GM19438 (cell line): ENCODE data around the gene YJU2.

Experiments
- ATAC-seq: cut with Tn5 transposase; IDR thresholded peaks from one replicate; pipeline ENCODE4 v1.9.1; 2021; ENCODE audit warnings: low read depth; ENCODE audit not compliant: unreplicated experiment

YJU2 gene

DNA sequence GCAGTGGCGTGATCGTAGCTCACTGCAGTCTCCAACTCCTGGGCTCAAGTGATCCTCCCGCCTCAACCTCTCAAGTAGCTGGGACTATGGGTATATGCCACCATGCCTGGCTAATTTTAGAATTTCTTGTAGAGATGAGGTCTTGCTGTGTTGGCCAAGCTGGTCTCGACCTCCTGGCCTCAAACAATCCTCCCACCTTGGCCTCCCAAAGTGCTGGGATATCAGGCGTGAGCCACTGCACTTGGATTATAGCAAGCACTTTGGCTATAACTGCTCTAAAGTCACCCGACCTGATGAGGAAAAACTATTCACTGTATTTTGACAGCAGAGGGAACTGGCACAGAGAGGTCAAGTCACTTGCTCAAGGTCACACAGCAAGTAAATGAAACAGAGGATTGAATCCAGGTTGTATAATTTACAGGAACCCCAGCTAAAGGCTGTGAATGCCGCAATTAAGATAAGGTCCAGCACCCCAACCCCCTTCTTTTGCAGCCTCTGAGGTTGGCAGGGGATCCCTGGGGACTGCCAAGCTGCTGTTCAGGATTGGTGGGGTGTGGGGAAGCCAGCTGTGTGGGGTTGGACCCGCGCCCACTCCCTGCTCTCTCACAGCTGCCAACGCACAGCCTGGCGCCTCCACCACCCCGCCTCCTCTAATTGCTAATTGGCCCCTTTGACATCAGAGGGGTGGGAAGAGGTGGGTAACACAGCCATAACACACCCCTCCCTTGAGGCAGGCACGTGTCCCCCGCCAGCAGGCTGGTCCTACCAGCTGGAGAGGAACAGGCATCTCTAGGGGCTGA lies 49.3 kb downstream of the YJU2 start:
- no peak for ATAC-seq

DNA sequence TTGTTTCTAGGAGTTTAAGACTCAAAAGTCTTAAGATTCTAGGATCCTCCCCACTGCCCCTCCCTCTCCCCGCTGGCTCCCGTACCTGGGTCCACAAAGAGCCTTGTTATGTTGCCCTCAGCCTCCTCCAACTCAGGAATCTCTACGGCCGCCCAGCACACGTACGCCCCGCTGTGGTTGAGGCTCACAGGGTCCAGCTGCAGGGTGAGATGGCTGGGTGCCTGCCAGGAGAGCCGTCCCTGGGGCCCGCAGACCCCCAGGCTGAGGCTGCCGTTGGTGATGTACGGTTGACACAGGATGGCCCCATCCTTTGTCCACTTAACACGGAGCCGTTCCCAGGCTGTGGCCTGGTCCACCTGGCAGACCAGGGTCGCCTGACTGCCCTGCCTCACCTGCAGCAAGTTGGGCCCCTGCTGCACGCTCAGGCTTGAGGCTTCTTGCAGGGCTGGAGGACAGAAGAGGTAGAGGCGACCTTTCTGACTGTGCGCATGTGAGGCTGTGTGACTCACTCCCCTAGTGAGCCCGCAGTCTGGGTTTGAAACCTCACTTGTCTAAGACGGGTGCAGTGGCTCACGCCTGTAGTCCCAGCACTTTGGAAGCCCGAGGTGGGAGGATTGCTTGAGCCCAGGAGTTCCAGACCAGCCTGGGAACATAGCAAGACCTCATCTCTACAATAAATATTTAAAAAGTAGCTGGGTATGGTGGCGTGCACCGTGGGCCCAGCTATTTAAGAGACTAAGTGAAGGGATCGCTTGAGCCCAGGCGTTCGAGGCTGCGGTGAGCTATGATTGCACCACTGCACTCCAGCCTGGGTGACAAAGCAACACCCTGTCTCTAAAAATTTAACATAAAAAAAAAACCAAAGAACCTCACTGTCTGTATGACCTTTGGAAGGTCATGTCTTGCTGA lies 51.3 kb downstream of the YJU2 start:
- no peak for ATAC-seq

DNA sequence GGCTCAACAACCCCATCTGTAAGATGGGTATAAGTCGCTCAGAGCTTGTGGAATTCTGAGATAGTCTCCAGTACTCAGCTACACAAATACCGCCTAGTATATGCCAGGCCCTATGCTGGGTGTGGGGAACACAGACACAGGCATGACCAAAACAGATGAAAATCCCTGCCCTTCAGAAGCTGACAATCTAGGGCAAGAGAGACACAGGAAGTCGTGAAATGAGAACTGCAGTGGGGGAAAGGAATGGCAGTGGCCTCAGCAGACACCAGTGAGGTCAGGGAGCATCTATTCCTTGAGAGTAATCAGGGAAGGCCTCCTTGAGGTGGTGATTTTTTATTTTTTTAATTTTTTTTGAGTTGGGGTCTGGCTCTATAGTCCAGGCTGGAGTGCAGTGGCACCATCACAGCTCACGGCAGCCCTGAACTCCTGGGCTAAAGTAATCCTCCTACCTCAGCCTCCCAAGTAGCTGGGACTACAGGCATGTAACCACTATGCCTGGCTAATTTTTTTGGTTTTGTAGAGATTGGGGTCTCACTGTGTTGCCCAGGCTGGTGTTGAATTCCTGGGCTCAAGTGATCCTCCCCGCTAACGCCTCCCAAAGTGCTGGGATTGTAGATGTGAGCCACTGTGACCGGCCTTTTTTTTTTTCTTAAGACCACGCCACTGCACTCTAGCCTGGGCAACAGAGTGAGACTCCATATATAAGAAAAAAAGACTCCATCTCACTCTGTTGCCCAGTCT lies 52.1 kb downstream of the YJU2 start:
- ATAC-seq, result no peak

DNA sequence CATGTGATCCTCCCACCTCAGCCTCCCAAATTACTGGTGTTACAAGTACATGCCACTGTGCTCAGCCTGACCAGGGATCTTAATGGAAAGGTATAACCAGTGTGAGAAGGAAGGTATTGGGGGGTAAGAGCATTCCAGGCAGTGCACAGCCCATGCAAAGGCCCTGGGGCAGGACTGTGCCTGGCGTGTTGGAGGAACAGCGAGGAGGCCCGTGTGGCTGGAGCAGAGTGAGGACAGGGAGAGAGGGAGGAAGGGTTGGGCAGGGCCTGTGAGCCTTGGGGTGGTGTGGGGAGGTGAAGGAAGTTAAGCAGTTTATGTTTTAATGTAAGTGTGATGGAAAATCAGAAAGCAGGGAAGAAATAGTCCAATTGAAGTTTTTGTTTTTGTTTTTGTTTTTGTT lies 53.7 kb downstream of the YJU2 start:
- no peak for ATAC-seq

DNA sequence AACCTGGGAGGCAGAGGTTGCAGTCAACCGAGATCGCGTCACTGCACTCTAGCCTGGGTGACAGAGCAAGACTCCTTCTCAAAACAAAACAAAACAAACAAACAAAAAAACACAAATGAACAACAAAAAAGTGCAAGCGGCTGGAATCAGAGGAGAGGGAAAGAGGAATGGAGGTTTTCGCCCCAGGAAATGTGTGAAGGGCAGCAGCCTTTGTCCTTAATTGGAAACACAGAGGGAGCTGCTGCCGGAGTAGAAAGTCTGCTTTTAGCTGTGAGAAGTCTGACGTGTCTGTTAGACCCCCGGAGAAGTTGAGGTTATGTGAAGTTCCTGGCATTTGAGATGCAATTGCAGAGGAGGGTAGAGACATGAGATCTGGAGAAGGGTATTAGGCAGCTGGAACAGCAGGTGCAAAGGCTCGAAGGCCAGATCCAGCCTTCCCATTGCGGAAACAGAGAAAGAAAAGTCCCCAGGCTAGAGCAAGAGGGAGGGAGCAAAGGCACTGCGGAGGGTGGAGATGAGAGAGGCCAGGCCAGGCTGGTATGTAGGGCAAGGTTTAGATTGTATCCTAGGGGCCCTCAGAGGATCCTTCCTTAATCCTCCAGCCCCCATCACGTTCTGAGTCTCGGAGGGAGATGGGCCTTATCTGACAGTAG lies 54.8 kb downstream of the YJU2 start:
- no peak for ATAC-seq

DNA sequence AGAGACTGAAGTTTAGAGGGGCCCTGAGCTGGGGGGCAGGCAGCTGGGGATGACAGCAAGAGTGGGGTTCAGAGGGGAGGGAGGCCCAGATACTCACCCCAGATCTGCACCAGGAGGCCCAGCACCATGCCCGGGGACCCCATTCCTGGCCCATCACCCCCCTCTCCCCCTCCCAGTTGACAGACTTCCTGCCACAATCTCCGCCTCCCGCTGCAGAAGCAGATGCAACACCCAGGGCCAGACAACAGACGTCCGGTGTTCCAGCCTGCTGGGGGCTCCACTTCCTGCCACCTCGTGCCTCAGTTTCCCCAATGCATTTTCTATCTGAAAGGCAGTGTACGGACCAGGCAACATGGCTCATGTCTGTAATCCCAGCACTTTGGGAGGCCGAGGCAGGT lies 55.4 kb downstream of the YJU2 start, which contains the start of gene TMIGD2:
TSS of gene TMIGD2 (minus strand) at position 147 of the 398 bp plus-strand sequence. CDS start at position 143, 4 bp downstream.
- no peak for ATAC-seq

DNA sequence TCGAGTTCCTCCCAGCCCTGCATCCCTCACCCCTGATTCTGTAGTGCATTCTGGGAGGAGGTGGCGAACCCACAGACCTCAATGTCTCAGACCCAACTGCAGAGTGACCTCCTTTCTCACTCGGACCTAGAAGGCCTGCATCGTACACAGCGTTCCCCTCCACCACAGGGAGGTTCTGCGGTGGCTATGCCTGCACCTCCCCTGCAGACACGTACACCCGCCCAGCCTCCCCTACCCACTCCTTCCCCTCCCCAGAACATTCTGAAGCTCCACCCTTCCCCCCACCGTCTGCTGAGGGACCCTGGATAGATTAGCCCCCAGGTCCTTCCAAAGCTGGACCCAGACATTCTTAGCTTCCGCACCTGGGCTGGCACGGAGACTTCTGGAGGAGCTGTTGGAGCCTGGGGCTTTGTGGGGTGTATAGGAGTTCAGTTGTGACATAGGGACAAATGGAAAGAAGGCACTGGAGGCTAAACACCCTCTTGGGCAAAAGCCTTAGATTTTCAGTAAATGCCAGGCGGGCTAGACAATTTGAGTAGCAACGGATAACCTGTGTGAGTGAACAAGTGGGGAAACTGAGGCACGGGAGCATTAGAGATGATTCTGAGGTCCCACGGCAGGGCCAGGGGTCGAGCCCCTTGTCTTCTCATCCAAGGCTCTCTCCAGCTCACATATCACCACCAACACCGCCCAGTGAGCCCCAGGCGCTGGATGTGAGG lies 57.1 kb downstream of the YJU2 start:
- ATAC-seq, result no peak

DNA sequence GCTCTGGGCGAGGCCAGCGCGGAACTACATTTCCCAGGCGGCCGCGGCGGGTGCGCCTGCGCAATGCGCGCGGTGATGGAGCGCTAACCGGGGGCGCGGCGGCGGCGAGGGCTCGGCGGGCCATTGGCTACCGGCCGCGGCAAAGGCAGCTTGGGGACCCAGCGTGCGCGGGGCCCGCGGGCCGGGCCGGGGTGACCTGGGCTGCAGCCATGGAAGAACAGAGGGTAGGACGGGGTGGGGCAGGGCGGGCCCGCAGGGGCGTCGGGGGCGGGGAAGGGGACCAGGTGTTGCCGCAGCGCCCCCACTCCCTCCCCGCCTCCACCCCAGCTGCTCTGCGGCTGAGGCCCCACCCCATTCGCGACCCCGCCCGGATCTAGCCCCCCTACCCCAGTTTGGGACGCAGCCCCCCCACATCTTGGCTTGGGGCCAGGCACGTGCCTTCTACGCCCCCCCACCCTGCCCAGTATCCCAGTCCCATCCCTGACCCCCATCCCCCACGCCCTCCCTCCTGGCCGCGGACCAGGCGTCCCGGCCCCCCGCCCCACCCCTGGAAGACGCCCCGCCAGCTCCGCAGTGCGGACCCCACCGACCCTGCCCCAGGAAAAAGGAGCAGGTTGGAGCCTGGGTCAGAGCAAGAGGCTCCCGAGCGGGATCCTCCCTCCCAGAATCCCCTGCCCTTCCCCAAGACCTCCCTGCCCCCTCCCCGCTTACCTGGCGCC lies 57.8 kb downstream of the YJU2 start, which contains the start of gene FSD1:
TSS of gene FSD1 (plus strand) at position 61 of the 719 bp plus-strand sequence. CDS start at position 210, 149 bp downstream.
- ATAC-seq, result no peak

DNA sequence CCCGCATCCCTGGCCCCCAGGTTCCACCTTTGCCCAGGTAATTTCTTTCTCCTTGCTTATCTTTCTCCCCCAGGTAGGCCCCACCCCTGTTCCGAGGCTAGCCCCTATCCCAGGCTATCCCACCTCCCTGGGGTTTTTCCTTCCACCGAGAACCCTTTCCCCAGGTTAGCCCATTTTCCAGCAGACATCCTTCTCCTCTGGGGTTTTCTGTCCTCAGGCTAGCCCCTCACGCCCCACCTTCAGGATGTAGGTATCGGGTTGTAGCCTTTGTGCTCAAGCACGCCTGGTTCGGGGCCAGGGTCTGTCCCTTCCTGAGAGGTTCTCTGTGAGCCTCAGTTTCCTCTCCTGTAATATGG lies 58.4 kb downstream of the YJU2 start:
- ATAC-seq, result no peak

DNA sequence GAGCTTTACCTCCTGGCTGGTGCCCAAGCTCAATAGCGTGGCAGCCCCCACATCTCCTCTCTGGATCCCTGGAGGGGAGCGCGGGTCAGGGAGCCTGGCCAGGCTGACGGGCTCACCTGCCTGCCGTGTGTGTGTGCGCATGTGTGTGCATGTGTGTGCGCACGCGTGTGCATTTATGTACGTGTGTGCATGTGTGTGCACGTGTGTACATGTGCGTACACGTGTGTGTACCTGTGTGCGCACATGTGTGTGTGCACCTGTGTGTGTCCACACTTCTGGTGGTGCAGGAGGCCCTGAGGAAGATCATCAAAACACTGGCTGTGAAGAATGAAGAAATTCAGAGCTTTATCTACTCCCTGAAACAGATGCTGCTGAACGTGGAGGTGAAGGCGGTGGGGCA lies 58.8 kb downstream of the YJU2 start:
- ATAC-seq, result no peak

DNA sequence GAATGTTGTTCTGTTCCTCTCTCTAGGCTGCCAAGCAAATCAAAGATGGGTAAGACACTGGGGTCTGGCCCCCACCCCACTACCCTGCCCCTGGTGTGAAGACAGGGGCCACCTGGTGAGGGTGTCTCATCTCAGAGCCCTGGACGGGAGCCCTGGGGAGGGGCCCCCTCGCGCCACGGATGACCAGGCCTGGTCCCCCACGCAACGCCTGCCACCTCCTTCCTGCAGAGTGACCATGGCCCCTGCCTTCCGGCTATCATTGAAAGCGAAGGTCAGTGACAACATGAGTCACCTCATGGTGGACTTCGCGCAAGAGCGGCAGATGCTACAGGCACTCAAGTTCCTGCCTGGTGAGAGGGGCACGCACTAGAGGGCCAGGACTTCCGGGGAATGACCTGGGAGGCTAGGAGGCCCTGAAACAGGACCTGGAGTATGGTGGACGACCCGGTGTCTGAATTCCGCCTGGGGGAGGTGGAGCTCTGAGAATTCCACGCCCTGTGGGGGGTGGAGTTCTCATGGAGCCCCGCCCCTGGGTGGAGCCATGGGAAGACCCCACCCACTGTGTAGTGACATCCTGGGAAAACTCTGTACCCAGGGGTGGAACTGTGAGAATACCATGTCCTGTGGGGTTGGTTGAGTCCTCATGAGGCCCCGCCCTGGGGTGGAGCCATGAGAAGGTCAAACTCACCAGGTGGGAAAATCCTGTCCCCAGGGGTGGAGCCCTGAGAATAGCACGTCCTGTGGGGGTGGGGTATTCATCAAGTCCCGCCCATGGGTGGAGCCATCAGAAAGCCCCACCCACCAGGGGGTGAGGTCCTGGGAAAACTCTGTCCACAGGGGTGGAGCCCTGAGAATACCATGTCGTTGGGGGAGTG lies 63.6 kb downstream of the YJU2 start:
- no peak for ATAC-seq

DNA sequence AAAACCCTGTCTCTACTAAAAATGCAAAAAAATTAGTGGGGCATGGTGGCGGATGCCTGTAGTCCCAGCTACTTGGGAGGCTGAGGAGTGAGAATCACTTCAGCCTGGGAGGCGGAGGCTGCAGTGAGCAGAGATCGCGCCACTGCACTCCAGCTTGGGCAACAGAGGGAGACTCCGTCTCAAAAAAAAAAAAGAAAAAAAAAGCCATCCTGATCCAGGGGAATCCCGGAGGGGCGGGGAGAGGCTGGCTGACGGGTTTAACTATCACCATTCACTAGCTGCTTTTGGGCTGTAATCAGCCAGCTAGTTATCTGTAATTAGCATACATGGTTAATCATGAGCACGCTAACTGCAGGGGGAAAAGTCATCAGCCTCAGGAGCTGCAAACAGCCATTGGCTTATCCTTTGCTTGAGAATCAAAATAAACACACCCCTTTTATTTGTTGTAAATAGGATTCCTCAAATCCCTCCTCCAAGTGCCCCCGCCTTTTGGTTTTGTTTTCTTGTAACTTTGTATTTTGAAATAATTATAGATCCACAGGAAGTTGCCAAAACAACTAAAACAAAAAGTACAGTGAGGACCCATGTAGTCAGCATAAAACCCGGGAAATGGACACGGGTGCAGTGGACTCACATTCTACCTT lies 67.1 kb downstream of the YJU2 start:
- ATAC-seq, result no peak

DNA sequence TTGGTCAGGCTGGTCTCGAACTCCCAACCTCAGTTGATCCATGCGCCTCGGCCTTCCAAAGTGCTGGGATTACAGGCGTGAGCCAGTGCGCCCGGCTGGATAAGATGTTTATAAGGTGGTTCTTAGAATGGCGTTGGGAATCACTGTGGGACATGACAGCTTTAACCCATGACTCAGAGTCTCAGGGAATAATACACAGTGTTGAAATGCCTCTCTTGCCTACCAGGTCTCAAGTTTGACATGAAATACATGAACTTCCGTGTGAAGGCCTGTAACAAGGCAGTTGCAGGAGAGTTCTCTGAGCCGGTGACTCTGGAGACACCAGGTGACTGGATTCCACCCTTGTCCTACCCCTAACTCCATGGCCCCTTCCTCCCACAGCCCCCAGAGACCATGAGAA lies 70.1 kb downstream of the YJU2 start:
- no peak for ATAC-seq

DNA sequence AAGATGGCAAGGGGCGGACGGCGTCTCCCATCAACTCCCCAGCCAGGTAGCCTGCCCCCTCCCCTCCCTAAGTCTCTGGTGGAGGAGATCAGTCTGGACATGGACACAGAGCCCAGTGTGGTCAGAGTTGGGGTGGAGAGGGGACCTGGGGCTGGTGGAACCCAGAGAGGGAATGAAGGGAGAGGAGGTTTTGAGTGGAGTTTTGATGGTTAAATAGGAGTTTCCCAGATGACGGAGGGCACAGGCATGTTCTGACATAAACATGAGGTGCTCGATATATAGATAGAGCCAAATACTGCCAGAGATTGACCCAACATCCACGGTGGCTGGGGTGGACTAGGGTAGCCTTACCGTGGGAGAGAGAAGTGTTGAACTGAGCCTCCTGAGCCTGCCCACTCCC lies 71.6 kb downstream of the YJU2 start:
- ATAC-seq, result no peak
